ENCODE data around the gene PIK3CD. TPM values are rescaled to one million over a fixed set of nuclear protein-coding genes. Genes with fewer than 3 reads are reported as not detected.

The PIK3CD gene
- total RNA-seq, 1 donor from 2014 or later = 1.8 TPM

- Mint-ChIP-seq H3K9me3 (no peaks in the 10 kb centered on the region), H3K36me3 (peaks cover 33% of the 10 kb centered on the region), H3K4me1 (ENCODE audit: unreplicated experiment) (no peaks in the 10 kb centered on the region), H3K27ac (no peak overlapping the region), H3K27me3 (no peaks in the 10 kb centered on the region), H3K4me3 (no peak overlapping the region)
- DNase-seq (ENCODE audit: extremely low spot score, unreplicated experiment) = no peak
- TF ChIP-seq CTCF (conservative IDR thresholded peaks at IDR 0.05) = no peak
Observed at GRCh38 chr1:9729523-9729922, 78.0 kb downstream of the PIK3CD start.

GRCh38 chr1:9730096-9730901 lies 78.8 kb downstream of the PIK3CD start:
- H3K4me3 Mint-ChIP-seq = no peak overlapping the region
- H3K4me1 Mint-ChIP-seq (ENCODE audit: unreplicated experiment) = no peaks in the 10 kb centered on the region
- TF ChIP-seq CTCF (conservative IDR thresholded peaks at IDR 0.05) = no peak
- peaks cover 33% of the 10 kb centered on the region for H3K36me3 Mint-ChIP-seq
- no peak for DNase-seq (ENCODE audit: extremely low spot score, unreplicated experiment)
- no peaks in the 10 kb centered on the region for H3K27me3 Mint-ChIP-seq
- no peak overlapping the region for H3K27ac Mint-ChIP-seq
- H3K9me3 Mint-ChIP-seq = no peaks in the 10 kb centered on the region

GRCh38 chr1:9731051-9731537 lies 79.6 kb downstream of the PIK3CD start:
- Mint-ChIP-seq H3K4me1 (ENCODE audit: unreplicated experiment) (no peaks in the 10 kb centered on the region), H3K9me3 (no peaks in the 10 kb centered on the region), H3K27ac (no peak overlapping the region), H3K36me3 (peaks cover 33% of the 10 kb centered on the region), H3K4me3 (no peak overlapping the region), H3K27me3 (no peaks in the 10 kb centered on the region)
- TF ChIP-seq CTCF (conservative IDR thresholded peaks at IDR 0.05) = no peak
- DNase-seq (ENCODE audit: extremely low spot score, unreplicated experiment) = no peak

- no peak for TF ChIP-seq CTCF (conservative IDR thresholded peaks at IDR 0.05)
- peaks cover 33% of the 10 kb centered on the region for H3K36me3 Mint-ChIP-seq
- no peak overlapping the region for H3K27ac Mint-ChIP-seq
- H3K9me3 Mint-ChIP-seq = no peaks in the 10 kb centered on the region
- no peak overlapping the region for H3K4me3 Mint-ChIP-seq
- no peak for DNase-seq (ENCODE audit: extremely low spot score, unreplicated experiment)
- no peaks in the 10 kb centered on the region for H3K27me3 Mint-ChIP-seq
- no peaks in the 10 kb centered on the region for H3K4me1 Mint-ChIP-seq (ENCODE audit: unreplicated experiment)
Observed at GRCh38 chr1:9731561-9731960, 80.0 kb downstream of the PIK3CD start.

GRCh38 chr1:9732123-9732971 lies 80.8 kb downstream of the PIK3CD start:
- no peaks in the 10 kb centered on the region for H3K27me3 Mint-ChIP-seq
- no peaks in the 10 kb centered on the region for H3K4me1 Mint-ChIP-seq (ENCODE audit: unreplicated experiment)
- no peak for DNase-seq (ENCODE audit: extremely low spot score, unreplicated experiment)
- no peak overlapping the region for H3K27ac Mint-ChIP-seq
- no peak overlapping the region for H3K4me3 Mint-ChIP-seq
- no peaks in the 10 kb centered on the region for H3K9me3 Mint-ChIP-seq
- peaks cover 33% of the 10 kb centered on the region for H3K36me3 Mint-ChIP-seq
- no peak for TF ChIP-seq CTCF (conservative IDR thresholded peaks at IDR 0.05)

All from type B pancreatic cell (in vitro differentiated cells).